ENCODE results near the gene MRPL23. TPM values are rescaled to one million over a fixed set of nuclear protein-coding genes. Genes with fewer than 3 reads are reported as not detected.

MRPL23 gene
- total and polyA plus RNA-seq, 9 of the 15 experiments (the other 6 are each of a cell fraction or from before 2014, with no cell fraction given), result 0.44 to 109 (median 37.4) TPM

DNA sequence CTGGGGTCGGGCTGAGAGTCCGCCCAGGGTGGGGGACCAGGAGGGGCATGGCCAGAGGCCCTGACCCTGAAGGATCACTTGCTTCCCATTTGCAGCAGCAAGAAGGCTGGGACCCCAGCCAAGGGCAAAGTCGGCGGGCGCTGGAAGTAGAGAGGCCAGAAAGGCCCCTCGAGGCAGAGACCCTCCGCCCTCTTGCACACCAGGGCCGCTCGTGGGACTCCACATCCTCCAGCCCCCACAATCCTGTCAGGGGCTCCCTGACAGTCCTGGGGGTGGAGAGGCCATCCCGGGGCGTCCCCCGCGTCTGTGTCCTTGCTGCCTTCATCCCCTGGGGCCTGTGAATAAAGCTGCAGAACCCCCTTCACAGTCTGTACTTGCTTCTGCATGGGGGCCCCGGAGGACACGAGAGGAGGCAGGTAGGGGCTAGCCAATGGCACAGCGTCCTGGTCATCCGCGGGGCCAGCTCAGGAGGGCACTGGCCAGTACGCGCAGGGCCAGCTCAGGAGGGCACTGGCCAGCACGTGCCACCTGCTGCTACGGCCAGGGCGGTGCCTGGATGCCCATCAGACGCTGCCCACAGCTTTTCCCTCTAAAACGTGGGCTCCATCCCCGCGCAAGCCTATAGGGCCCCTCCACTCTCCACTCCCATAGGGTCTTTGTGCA lies 8.7 kb upstream of the MRPL23 start:
- no peak for TF ChIP-seq MAFG (tag; conservative IDR thresholded peaks at IDR 0.05)
- no peak for TF ChIP-seq SNRNP70 (optimal IDR thresholded peaks at IDR 0.05; ENCODE audit: low read depth, low read length)
- TF ChIP-seq HCFC1 (IDR thresholded peaks at IDR 0.05; ENCODE audit: low read depth, low read length), result no peak
- TF ChIP-seq ZNF354B (CRISPR knock-in tag; IDR thresholded peaks at IDR 0.05), result no peak
- TF ChIP-seq, protein P1, sequence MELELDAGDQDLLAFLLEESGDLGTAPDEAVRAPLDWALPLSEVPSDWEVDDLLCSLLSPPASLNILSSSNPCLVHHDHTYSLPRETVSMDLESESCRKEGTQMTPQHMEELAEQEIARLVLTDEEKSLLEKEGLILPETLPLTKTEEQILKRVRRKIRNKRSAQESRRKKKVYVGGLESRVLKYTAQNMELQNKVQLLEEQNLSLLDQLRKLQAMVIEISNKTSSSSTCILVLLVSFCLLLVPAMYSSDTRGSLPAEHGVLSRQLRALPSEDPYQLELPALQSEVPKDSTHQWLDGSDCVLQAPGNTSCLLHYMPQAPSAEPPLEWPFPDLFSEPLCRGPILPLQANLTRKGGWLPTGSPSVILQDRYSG (tag; conservative IDR thresholded peaks at IDR 0.05; ENCODE audit: low read depth), result no peak
- no peak for TF ChIP-seq ZBTB40 (IDR thresholded peaks at IDR 0.05)
- TF ChIP-seq ZBTB40 (CRISPR knock-in tag; IDR thresholded peaks at IDR 0.05), result no peak
- Histone ChIP-seq H3K4me3 (no peak overlapping the region), H3K79me2 (ENCODE audit: control insufficient read depth, insufficient read depth, low read length) (no peaks in the 10 kb centered on the region), H3K9me1 (ENCODE audit: control insufficient read depth, insufficient read depth, low read length) (no peaks in the 10 kb centered on the region), H4K20me1 (replicated peaks; ENCODE audit: control insufficient read depth, insufficient read depth, low read length) (0 out of 2 replicates have a peak, but pooled peaks cover 4% of the 10 kb centered on the region), H3K27ac (ENCODE audit: extremely low read depth, low read depth, low read length) (no peak overlapping the region), H3K4me2 (ENCODE audit: insufficient read depth, low read length) (no peak overlapping the region), H3K4me1 (replicated peaks in 1 of 2; ENCODE audit: control insufficient read depth in 2 of 2, insufficient read depth in 2 of 2, low read length in 2 of 2) (peaks cover 0 to 51% of the 10 kb centered on the region in 2 experiments; a peak in 3 of 5 replicates), H3K27me3 (ENCODE audit: control insufficient read depth in 2 of 2, insufficient read depth in 2 of 2, low read length in 2 of 2) (peaks cover 17 to 56% of the 10 kb centered on the region in 2 experiments; a peak in 4 of 5 replicates), H2AFZ (ENCODE audit: low read depth, low read length) (no peak overlapping the region), H3K36me3 (ENCODE audit: control insufficient read depth, insufficient read depth, low read length) (no peaks in the 10 kb centered on the region), H3K9ac (ENCODE audit: insufficient read depth in 1 of 2, low read depth in 2 of 2, low read length in 2 of 2) (no peak overlapping the region), H3K9me3 (replicated peaks; ENCODE audit: control insufficient read depth, insufficient read depth, low read depth, low read length) (no peaks in the 10 kb centered on the region)
- intact Hi-C loops (cut with micrococcal nuclease), result no loop called here
- in situ Hi-C loops (cut with MboI), result no loop called here
- ChIA-PET CTCF (ENCODE audit: low intra/inter-chr PET ratio) (no interaction called here), POLR2A (interaction anchor here (0.6 to 1.2 kb wide), 4 partner anchors 25 to 1772 kb away, joined by 3 read pairs; no protein-coding TSS in a partner anchor)
- WGBS (ENCODE audit: insufficient coverage, low coverage, missing lambda C conversion rate), result 4% methylated on average over 21 of the region's 27 CpGs
- ATAC-seq, result no peak
- no peak for FAIRE-seq
- no TSS peak for BruUV-seq (replicated peaks)
- no peak for DNase-seq (ENCODE audit: extremely low read depth in 1 of 4, low spot score in 3 of 4)

All from K562 (cell line).